GF-D8 (cell line): ENCODE data around the gene DAZAP1.
A peak's percentile ranks its signal among the peaks of the same experiment; 100 is the strongest.

Source experiments
- DNase-seq: peaks from one replicate; lab custom pipeline; 2025; lab: John Stamatoyannopoulos, UW

Gene DAZAP1

DNA sequence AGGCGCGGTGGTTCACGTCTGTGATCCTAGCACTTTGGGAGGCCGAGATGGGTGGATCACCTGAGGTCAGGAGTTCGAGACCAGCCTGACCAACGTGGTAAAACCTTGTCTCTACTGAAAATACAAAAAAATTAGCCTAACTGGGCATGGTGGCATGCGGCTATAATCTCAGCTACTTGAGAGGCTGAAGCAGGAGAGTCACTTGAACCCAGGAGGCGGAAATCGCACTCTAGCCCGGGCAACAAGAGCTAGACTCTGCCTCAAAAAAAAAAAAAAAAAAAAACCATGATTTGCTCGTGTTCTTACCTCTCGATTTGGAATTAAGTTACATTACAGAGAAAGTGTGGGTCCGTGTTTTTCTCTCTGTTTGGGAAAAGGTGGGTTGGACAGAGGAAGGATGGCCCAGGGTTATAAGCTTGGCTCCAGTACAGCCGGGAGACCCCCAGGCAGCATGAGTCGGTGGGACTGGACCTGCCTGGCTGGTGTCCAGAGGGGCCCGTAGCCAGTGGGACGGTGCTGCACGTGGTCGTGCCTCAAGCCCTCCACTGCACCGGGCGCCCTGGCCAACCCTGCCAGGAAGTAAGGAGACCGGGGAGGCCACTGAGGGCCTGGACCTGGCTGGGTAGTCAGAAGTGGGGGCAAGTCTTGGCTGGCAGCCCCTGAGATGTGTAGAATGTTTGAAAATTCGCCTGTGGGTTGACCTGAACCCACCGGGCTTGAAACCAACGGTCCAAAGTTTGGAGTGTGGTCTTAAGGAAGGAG lies 34.5 kb downstream of the DAZAP1 start:
- DNase-seq: no peak

DNA sequence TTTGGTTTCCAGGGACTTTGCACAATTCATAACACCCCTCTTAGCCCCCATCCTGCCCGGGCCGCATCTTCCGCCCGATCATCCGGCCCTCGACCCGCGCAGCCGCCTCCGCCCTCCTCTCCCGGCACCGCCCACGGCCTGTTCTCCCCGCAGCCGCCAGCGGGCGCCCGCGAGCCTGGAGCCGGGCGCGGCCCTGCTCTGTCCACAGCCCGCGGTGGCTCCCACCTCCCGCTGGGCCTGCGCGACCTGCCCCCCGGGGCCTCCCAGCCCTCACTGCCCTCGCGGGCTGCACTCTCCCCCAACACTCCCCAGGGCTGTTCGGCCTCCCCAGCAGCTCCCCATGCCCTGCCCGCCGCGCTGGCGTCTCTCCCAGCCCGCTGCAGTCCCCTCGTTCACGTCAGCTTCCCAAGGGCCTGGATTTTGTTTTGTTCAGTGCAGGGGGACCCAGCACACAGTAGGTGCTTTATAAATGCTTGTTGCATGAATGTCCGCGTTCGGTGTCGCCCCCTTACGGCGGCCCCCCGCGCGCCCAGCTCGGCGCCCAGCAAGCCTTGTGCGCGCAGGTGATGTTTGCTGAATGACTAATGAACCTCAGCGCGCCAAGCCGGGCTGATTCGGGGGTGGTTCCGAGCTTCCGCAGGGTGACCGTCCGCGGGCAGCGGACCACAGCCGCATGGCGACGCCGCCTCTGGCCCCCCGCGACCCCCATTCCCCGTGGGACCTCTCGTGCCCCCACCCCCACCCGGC lies 38.0 kb downstream of the DAZAP1 start:
- no peak for DNase-seq

- DNase-seq: no peak
Observed at GRCh38 chr19:1445932-1446712, 38.7 kb downstream of the DAZAP1 start.

DNA sequence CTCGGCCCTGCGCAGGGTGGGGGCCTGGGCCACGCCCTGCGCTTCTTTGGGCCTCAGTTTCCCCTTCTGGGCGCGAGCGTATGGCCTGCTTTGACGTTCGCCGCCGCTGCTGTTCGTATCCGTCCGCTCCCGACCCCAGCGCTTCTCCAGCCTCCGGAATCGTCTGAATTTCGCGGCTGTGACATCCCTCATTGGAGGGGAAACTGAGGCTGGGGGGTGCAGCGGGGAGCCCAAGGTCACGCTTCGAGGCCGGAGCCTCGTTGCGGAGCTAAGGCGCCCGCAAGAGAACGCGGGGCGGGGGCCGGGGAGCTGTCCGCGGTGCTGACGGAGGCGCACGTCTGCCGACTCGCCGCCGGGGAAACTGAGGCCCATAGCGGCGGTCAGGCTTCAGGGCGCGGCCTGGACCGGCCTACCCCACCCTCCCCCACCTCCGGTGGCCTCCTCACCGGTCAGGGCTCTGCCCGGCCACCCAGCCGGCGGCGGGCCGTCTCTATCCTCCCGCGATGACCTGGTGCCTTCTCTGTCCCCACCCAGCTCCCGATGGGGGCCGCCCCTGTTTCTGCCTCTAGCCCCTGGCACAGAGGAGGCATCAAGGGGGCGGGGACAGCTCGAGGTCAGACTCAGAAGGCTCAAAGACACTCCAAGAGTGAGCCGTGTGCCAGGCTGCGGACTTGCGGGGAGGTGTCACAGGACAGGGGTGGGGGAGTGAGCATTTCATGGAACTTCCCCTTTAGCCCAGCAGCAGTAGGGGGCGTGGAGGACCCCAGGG lies 39.5 kb downstream of the DAZAP1 start:
- DNase-seq: no peak

DNA sequence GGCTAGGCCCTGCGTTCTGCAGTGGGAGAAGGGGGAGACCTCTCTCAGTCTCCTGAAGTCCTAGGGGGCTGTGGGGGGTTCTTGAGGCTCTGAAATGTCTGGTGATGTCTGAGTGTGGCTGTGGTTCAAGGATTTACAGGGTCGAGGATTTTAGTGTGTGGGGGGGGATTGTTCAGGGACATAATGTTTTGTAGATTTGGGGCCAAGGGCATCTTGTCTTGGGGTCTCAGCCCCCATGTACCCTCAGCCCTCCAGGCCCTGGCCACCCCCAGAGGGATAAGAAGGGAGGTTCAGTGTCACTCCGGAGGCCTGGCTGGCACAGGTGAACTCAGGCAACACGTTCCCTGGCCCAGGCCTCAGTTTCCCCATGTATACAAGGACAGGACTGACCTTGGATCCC lies 40.1 kb downstream of the DAZAP1 start:
- no peak for DNase-seq

DNA sequence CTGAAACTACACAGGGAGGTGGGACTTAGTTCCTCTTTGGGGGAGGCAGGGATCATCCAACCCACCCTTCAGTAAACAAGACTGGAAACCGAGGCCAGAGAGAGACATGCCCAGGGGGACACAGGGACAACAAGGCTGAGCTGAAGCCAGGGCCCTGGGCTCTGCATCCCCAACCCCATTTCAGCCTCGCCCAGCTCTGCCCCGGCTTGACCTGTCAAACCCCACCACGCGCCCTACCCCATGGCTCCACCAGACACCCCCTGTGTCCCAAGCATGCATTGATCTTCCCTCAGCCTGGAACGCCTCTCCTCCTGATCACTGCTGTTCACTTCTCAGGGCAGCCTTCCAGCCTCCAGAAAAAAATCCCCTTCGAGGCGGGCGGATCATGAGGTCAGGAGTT lies 40.6 kb downstream of the DAZAP1 start:
- no peak for DNase-seq

DNA sequence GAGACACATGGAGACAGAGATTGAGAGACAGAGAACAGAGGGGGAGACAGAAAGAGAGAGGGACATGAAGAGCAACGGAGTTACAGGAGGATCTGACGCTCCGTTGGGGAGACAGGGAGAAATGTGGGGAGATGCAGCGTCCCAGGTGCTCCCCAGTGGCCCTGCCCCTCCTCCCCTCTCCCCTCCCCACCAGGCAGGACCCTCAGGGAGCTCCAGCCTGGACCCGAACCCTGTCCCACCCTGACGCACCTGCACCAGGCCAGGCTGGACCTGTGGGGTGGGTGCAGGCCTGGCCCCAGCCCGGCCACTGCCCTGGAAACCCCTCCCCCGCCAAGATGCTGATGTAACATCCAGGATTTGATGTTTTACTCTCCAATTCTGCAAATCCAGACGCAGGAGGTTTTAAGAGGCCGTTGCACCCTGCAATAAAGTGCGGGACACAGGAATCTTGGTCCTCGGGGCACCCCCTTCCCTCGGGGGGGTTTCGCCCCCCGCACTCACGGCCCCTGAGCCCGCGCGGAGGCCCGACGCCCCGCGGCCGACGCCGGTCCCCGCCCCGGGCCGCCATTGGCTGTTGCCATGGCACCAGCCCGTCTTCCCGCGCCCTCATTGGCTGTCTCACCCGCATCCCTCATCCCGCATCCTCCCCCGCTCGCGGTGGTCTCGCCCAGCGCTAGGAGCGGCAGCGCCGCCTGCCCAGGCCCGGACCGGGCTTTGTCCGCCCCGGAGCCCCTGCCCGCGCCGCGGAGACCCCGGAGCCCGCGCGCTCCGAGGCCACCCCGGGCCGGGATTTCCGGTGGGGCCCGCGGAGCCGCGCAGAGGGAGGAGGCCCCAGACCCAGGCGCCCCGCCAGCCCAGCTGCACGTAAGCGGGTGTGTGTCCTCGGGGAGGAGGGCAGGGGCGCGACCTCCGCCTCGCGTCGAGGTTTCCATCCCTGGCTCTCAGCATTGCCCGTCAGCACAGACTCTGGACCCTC lies 42.4 kb downstream of the DAZAP1 start, which contains the start of gene APC2:
Gene APC2 (plus strand): TSS at position 655 of the 976 bp plus-strand sequence. CDS start 2,881 bp downstream, outside the sequence.
- no peak for DNase-seq

GRCh38 chr19:1450735-1451731 lies 43.6 kb downstream of the DAZAP1 start:
- no peak for DNase-seq

- DNase-seq: no peak
Observed at GRCh38 chr19:1451916-1452801, 44.8 kb downstream of the DAZAP1 start.

DNA sequence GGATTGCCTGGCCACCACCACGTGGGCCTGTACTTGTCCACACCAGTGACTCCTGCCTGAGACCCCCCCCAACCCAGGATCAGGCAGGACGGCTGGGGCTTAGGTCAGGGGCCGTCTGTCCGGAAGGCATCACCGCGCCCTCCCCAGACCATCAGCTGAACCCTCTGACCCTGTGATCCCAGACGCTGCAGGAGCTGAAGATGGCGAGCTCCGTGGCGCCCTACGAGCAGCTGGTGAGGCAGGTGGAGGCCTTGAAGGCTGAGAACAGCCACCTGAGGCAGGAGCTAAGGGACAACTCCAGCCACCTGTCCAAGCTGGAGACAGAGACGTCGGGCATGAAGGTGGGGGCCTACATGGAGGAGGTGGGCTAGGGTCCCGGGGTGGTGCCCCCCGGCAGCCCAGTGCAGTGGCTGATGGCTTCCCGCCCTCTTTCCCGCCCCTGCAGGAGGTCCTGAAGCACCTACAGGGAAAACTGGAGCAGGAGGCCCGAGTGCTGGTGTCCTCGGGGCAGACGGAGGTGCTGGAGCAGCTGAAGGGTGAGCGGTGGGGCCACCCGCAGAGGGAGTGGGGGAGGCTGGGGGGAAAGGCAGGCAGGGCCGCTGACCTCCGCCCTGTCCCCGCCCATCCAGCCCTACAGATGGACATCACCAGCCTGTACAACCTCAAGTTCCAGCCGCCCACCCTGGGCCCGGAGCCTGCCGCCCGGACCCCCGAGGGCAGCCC lies 45.6 kb downstream of the DAZAP1 start:
- no peak for DNase-seq

GRCh38 chr19:1453525-1454364 lies 46.4 kb downstream of the DAZAP1 start:
- DNase-seq: no peak

DNA sequence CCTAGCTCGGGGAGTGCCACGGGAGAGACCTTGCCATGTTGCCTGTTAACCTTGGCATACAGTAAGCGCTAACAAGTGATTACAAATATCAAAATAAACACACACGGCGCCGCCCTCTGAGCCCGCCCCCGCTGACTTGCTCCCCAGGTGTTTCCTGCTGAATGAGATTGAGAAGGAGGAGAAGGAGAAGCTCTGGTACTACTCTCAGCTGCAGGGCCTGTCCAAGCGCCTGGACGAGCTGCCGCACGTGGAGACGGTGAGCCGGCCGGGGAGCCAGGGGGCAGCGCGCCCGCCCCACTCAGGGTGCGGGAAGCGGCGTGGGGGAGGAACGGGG lies 47.6 kb downstream of the DAZAP1 start:
- peak; percentile 71 for DNase-seq

- peak; percentile 76 for DNase-seq
Observed at GRCh38 chr19:1455336-1456120, 48.1 kb downstream of the DAZAP1 start.

DNA sequence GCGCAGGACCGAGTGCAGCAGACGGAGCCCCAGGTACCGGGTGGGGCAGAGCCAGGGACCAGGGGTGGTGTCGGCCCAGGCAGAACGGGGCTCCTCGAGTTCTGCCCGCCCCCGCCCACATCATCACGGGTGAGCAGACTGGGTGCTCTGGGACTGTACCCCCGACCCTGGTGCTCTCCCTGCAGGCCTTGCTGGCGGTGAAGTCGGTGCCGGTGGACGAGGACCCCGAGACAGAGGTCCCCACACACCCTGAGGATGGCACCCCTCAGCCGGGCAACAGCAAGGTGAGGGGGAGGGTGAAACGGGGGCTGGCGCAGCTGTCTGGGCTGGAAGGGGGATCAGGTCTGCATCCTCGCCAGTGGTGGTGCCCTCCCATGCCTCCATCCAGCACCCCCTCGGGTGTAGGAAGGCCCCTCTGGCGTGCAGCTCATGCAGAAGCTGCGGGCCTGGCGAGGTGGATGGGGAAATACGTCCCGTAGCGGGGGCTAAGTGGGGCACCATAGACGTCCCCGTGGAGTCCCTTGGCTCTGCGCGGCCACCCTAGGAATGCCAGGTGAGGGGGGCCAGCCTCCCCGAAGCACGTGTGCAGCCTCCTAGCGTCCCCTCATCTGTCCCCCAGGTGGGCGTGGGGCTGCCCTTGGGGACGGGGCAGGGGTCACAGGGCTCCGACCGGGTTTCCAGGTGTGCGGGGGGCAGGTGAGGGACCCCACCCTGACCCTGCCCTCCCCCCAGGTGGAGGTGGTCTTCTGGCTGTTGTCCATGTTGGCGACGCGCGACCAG lies 48.9 kb downstream of the DAZAP1 start:
- DNase-seq: no peak

GRCh38 chr19:1457031-1457739 lies 49.8 kb downstream of the DAZAP1 start:
- no peak for DNase-seq
